Suprapubic skin (tissue), 3 donors: ENCODE data around the gene STK32B.

Experiments
- CTCF ChIP-seq, 2 donors: fragments of 200-600 bp in 1 of 2; fragments of 450-650 bp in 1 of 2; sonication (generic) in 1 of 2; IDR thresholded peaks; one replicate each; pipeline ENCODE4 v1.5.1; 2016 to 2019; ENCODE audit warnings: antibody characterized with exemption in 2 of 2, mild to moderate bottlenecking in 1 of 2, moderate library complexity in 1 of 2
- EP300 ChIP-seq: sonication (generic); formaldehyde crosslinking; IDR thresholded peaks from one replicate; pipeline ENCODE4 v1.6.1; 2017; ENCODE audit warnings: antibody characterized with exemption

DNA sequence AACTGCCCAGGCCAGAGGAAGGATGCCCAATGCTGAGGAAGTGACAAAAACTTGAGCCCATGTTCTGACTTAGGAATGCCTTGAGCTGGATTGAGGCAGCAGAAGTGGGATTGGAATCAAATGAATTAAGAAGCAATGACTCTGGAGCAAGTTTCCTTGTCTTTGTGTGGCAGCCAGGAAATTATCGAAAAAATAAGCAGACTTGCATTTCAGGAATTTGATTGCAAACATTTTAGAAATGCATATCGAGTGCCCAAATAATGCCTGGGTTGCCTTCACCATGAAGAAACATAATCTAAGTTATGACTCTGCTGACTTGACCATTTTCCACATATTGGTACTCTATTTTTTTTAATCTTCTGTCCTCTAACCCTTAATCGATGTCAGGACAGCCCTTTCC, 41.5 kb upstream of the STK32B start:
- no peak for TF ChIP-seq EP300
- TF ChIP-seq CTCF (IDR thresholded peaks at IDR 0.05), result no peak
